Suprapubic skin (tissue), 4 donors: ENCODE measurements around the gene HOXB5. TPM values are rescaled to one million over a fixed set of nuclear protein-coding genes. Genes with fewer than 3 reads are reported as not detected.

Experiments
- DNase-seq, 2 donors: peaks; one replicate each; pipeline ENCODE4 v3.0.0-alpha.2; 2019; ENCODE audit warnings: low spot score in 2 of 2
- H3K27ac ChIP-seq: fragments of 200-600 bp; sonication (generic); one replicate; pipeline ENCODE4 v1.5.1; 2019
- H3K27me3 ChIP-seq: fragments of 200-600 bp; sonication (generic); one replicate; pipeline ENCODE4 v1.5.1; 2019
- H3K36me3 ChIP-seq: fragments of 200-600 bp; sonication (generic); one replicate; pipeline ENCODE4 v1.5.1; 2019
- H3K4me1 ChIP-seq: fragments of 200-600 bp; sonication (generic); one replicate; pipeline ENCODE4 v1.5.1; 2019
- H3K4me3 ChIP-seq: fragments of 200-600 bp; sonication (generic); one replicate; pipeline ENCODE4 v1.5.1; 2019; ENCODE audit warnings: mild to moderate bottlenecking
- H3K9me3 ChIP-seq: fragments of 200-600 bp; sonication (generic); one replicate; pipeline ENCODE4 v1.5.1; 2019
- EP300 ChIP-seq: sonication (generic); formaldehyde crosslinking; IDR thresholded peaks from one replicate; pipeline ENCODE4 v1.6.1; 2017; ENCODE audit warnings: antibody characterized with exemption
- POLR2A ChIP-seq, 2 donors: fragments of 450-650 bp; IDR thresholded peaks; one replicate each; pipeline ENCODE4 v1.6.1; 2017; ENCODE audit warnings: antibody characterized with exemption in 2 of 2, mild to moderate bottlenecking in 2 of 2, moderate library complexity in 2 of 2
- POLR2AphosphoS5 ChIP-seq, 3 donors: sonication (generic); formaldehyde crosslinking; IDR thresholded peaks; one replicate each; pipeline ENCODE4 v1.6.1; 2017; ENCODE audit warnings: antibody characterized with exemption in 3 of 3
- WGBS: methylation state at CpG from one replicate; pipeline ENCODE4 v1.1.5; 2018; 5-methylcytosine and 5-hydroxymethylcytosine counted together
- total RNA-seq, 4 donors: library from RNA; depleted of rRNA; stranded (reverse); fragments of >200 nt; gene quantifications; one replicate each; pipeline ENCODE4 v1.1.0, GENCODE V29; 2016
- TF ChIP-seq, protein P1 (sequence below), 2 donors: fragments of 200-600 bp in 1 of 2; fragments of 450-650 bp in 1 of 2; sonication (generic) in 1 of 2; IDR thresholded peaks; one replicate each; pipeline ENCODE4 v1.5.1; 2016 to 2019; ENCODE audit warnings: antibody characterized with exemption in 2 of 2, mild to moderate bottlenecking in 1 of 2, moderate library complexity in 1 of 2

Gene HOXB5
- total RNA-seq, 4 donors from 2014 or later, result 0.72 to 0.80 TPM; not detected in 2

- peak overlapping the region; percentile 25 for H3K4me3 ChIP-seq
- H3K27ac ChIP-seq, result no peak overlapping the region
Measured at GRCh38 chr17:48569240-48569582, 24.4 kb downstream of the HOXB5 start.

GRCh38 chr17:48568499-48569239 lies 24.9 kb downstream of the HOXB5 start:
- peak overlapping the region; percentile 25 for H3K4me3 ChIP-seq
- no peaks in the 10 kb centered on the region for H3K9me3 ChIP-seq
- peak in 1 of 3 donors; percentile 10 for TF ChIP-seq POLR2AphosphoS5 (IDR thresholded peaks at IDR 0.05)
- no peak for TF ChIP-seq POLR2A (IDR thresholded peaks at IDR 0.05)
- WGBS, result 39% methylated on average over 33 of the region's 33 CpGs
- no peaks in the 10 kb centered on the region for H3K36me3 ChIP-seq
- H3K4me1 ChIP-seq, result peaks cover 70% of the 10 kb centered on the region
- peaks cover 6% of the 10 kb centered on the region for H3K27me3 ChIP-seq
- DNase-seq, result no peak
- no peak overlapping the region for H3K27ac ChIP-seq

More at GRCh38 chr17:48569240-48569582, 24.4 kb downstream of the HOXB5 start:
- no peak for DNase-seq
- Histone ChIP-seq H3K36me3 (no peaks in the 10 kb centered on the region), H3K9me3 (no peaks in the 10 kb centered on the region), H3K27me3 (peaks cover 4% of the 10 kb centered on the region), H3K4me1 (peaks cover 70% of the 10 kb centered on the region)
- TF ChIP-seq, protein P1, sequence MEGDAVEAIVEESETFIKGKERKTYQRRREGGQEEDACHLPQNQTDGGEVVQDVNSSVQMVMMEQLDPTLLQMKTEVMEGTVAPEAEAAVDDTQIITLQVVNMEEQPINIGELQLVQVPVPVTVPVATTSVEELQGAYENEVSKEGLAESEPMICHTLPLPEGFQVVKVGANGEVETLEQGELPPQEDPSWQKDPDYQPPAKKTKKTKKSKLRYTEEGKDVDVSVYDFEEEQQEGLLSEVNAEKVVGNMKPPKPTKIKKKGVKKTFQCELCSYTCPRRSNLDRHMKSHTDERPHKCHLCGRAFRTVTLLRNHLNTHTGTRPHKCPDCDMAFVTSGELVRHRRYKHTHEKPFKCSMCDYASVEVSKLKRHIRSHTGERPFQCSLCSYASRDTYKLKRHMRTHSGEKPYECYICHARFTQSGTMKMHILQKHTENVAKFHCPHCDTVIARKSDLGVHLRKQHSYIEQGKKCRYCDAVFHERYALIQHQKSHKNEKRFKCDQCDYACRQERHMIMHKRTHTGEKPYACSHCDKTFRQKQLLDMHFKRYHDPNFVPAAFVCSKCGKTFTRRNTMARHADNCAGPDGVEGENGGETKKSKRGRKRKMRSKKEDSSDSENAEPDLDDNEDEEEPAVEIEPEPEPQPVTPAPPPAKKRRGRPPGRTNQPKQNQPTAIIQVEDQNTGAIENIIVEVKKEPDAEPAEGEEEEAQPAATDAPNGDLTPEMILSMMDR (IDR thresholded peaks at IDR 0.05), result no peak
- no peak for TF ChIP-seq POLR2AphosphoS5 (IDR thresholded peaks at IDR 0.05)
- TF ChIP-seq EP300, result no peak
- no peak for TF ChIP-seq POLR2A (IDR thresholded peaks at IDR 0.05)
- 61% methylated on average over 3 of the region's 3 CpGs for WGBS

DNA sequence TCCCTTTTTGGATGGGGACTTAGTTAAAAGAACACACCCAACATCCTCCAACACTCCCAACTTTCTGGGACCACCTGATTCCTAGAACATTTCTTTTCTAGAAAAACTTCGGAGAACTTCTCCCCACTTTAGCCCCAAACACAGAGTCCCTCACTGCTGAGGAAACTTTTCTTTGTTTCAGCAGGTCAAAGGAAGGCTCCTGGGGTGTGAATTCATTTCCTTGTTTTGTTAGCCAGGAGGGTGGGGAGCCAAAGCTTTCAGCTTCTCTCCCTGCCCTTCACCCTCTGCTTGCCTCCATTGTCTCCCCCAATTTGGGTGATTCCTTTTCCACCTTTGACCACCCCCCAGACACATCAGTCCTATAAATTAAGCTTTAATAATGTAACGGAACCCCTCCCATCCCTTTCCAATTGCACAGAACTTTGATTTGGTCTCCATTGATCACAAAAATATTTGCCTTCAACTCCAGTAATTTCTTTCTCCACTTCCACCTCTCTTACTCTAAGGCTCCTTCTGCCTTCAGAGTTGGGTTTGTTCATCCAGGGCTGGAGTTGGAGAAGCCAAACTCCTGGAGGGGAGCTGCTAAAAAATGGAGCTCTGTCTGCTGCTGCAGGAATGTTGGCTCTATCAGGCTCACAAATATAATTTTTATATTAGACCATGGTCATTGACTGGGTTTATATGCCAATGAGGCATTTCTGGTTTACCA lies 25.8 kb downstream of the HOXB5 start:
- no peaks in the 10 kb centered on the region for H3K36me3 ChIP-seq
- peaks cover 6% of the 10 kb centered on the region for H3K27me3 ChIP-seq
- H3K27ac ChIP-seq, result no peak overlapping the region
- DNase-seq, result no peak
- WGBS, result 78% methylated on average over 2 of the region's 2 CpGs
- peaks cover 69% of the 10 kb centered on the region for H3K4me1 ChIP-seq
- peak overlapping the region; percentile 25 for H3K4me3 ChIP-seq
- no peaks in the 10 kb centered on the region for H3K9me3 ChIP-seq
- TF ChIP-seq, protein P1 (IDR thresholded peaks at IDR 0.05), result no peak

- Histone ChIP-seq H3K4me3 (no peak overlapping the region), H3K4me1 (peaks cover 69% of the 10 kb centered on the region), H3K9me3 (no peaks in the 10 kb centered on the region), H3K27me3 (peaks cover 6% of the 10 kb centered on the region), H3K36me3 (no peaks in the 10 kb centered on the region), H3K27ac (no peak overlapping the region)
- no peak for DNase-seq
- WGBS, result 79% methylated on average over 5 of the region's 6 CpGs
- TF ChIP-seq, protein P1 (IDR thresholded peaks at IDR 0.05), result no peak
- TF ChIP-seq POLR2AphosphoS5 (IDR thresholded peaks at IDR 0.05) (no peak), POLR2A (IDR thresholded peaks at IDR 0.05) (no peak), EP300 (no peak)
Measured at GRCh38 chr17:48567209-48567608, 26.4 kb downstream of the HOXB5 start.

DNA sequence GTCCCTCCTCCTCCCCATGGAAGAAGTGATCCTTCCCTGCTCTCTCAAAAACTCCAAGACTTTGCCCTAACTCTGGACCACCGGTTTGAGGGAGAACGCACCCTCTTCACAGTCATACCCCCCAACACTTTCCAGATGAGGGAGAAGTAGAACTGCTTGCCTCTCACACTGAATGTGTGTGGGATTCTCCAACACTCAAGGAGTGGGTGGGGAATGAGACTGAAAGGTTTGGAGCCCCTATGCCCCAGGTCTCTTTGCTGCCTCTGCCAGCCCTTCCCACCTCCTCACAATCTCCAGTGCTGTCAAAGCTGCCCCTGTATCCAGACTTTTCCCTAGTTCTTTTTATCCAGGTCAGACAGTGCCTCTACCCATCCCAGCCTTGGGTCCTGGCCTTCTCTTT lies 26.9 kb downstream of the HOXB5 start:
- no peak overlapping the region for H3K4me3 ChIP-seq
- WGBS, result 50% methylated on average over 2 of the region's 2 CpGs
- no peaks in the 10 kb centered on the region for H3K36me3 ChIP-seq
- H3K27ac ChIP-seq, result no peak overlapping the region
- no peak for DNase-seq
- TF ChIP-seq EP300 (no peak), POLR2AphosphoS5 (IDR thresholded peaks at IDR 0.05) (no peak), POLR2A (IDR thresholded peaks at IDR 0.05) (no peak)
- TF ChIP-seq, protein P1 (IDR thresholded peaks at IDR 0.05), result no peak
- peaks cover 6% of the 10 kb centered on the region for H3K27me3 ChIP-seq
- peaks cover 70% of the 10 kb centered on the region for H3K4me1 ChIP-seq
- no peaks in the 10 kb centered on the region for H3K9me3 ChIP-seq
